ENCODE results near the gene CAPZA2.
"Not testable (repeated sequence)": the region's sequence is repeated elsewhere in the genome, so short reads cannot be mapped to it uniquely, and the experiment has no call there.

Gene CAPZA2
- 75.7 to 115 (median 84.9) reads per million in 4 experiments for total RNA-seq

- DNase-seq: peak; percentile 90
Measured at GRCh38 chr7:116862234-116862950, at the start of gene CAPZA2. CAPZA2 (plus strand) TSS chr7:116862587; CDS start chr7:116862612, 25 bp downstream.

- no peak for DNase-seq
Measured at GRCh38 chr7:116812860-116813259, 49.5 kb upstream of the CAPZA2 start.

GRCh38 chr7:116813371-116813770 is 49.0 kb upstream of the CAPZA2 start:
- DNase-seq: not testable (repeated sequence)

- DNase-seq: no peak
Measured at GRCh38 chr7:116815041-116815440, 47.3 kb upstream of the CAPZA2 start.

- no peak for DNase-seq
Measured at GRCh38 chr7:116820149-116820548, 42.2 kb upstream of the CAPZA2 start.

GRCh38 chr7:116821647-116822046 is 40.7 kb upstream of the CAPZA2 start:
- DNase-seq: not testable (repeated sequence)

GRCh38 chr7:116824449-116824848 is 37.9 kb upstream of the CAPZA2 start:
- DNase-seq: no peak

- DNase-seq: no peak
Measured at GRCh38 chr7:116828281-116828680, 34.1 kb upstream of the CAPZA2 start.

- no peak for DNase-seq
Measured at GRCh38 chr7:116829041-116829440, 33.3 kb upstream of the CAPZA2 start.

- DNase-seq: no peak
Measured at GRCh38 chr7:116829493-116829892, 32.9 kb upstream of the CAPZA2 start.

- no peak for DNase-seq
Measured at GRCh38 chr7:116832692-116833091, 29.7 kb upstream of the CAPZA2 start.

GRCh38 chr7:116834815-116835504 is 27.4 kb upstream of the CAPZA2 start:
- DNase-seq: no peak

GRCh38 chr7:116836048-116836447 is 26.3 kb upstream of the CAPZA2 start:
- no peak for DNase-seq

- no peak for DNase-seq
Measured at GRCh38 chr7:116836911-116837310, 25.5 kb upstream of the CAPZA2 start.

GRCh38 chr7:116837586-116837985 is 24.8 kb upstream of the CAPZA2 start:
- no peak for DNase-seq

GRCh38 chr7:116840256-116840655 is 22.1 kb upstream of the CAPZA2 start:
- DNase-seq: no peak

- DNase-seq: no peak
Measured at GRCh38 chr7:116842371-116842770, 20.0 kb upstream of the CAPZA2 start.

- DNase-seq: no peak
Measured at GRCh38 chr7:116843378-116843777, 19.0 kb upstream of the CAPZA2 start.

- DNase-seq: no peak
Measured at GRCh38 chr7:116851175-116851574, 11.2 kb upstream of the CAPZA2 start.

- DNase-seq: no peak
Measured at GRCh38 chr7:116851671-116852070, 10.7 kb upstream of the CAPZA2 start.

GRCh38 chr7:116854132-116854531 is 8.3 kb upstream of the CAPZA2 start:
- no peak for DNase-seq

- DNase-seq: no peak
Measured at GRCh38 chr7:116857052-116857451, 5.3 kb upstream of the CAPZA2 start.

- no peak for DNase-seq
Measured at GRCh38 chr7:116859323-116859722, 3.1 kb upstream of the CAPZA2 start.

- DNase-seq: no peak
Measured at GRCh38 chr7:116861717-116862116, 670 bp upstream of the CAPZA2 start.
